Measurements from ENCODE around the gene ASTL.

- TF ChIP-seq CTCF (conservative IDR thresholded peaks at IDR 0.05; ENCODE audit: low read length) (no peak), EZH2phosphoT487 (IDR thresholded peaks at IDR 0.05; ENCODE audit: borderline replicate concordance, low read depth, low read length) (no peak)
These were observed 55.0 kb downstream of the ASTL start for GRCh38 chr2:96083064-96083939.
